Endothelial cell of umbilical vein (primary cell): Measurements from ENCODE around the gene ABCC1. TPM values are rescaled to one million over a fixed set of nuclear protein-coding genes. Genes with fewer than 3 reads are reported as not detected.

Source experiments
- BruUV-seq: library from RNA; stranded (reverse); fragments of 400-500 nt; replicated peaks from 2 replicates; lab custom pipeline; 2021; lab: Mats Ljungman, UMichigan
- CTCF ChIA-PET: fragments of 300-600, 350-600 bp; sonication (Branson Sonifier 250); formaldehyde crosslinking; loops from one replicate; lab custom pipeline; 2021; ENCODE audit warnings: antibody characterized with exemption, inconsistent platforms; lab: Charles Lee
- POLR2A ChIA-PET: fragments of 300-600, 350-600 bp; sonication (Branson Sonifier 250); formaldehyde crosslinking; loops from one replicate; lab custom pipeline; 2021; ENCODE audit warnings: antibody characterized with exemption, inconsistent platforms; lab: Charles Lee
- DNase-seq: peaks from one replicate; pipeline ENCODE4 v3.0.0-alpha.2; 2011; ENCODE audit warnings: low read depth, low spot score
- FAIRE-seq: peaks from 2 replicates; lab custom pipeline; 2011; peaks lifted over from hg19 to GRCh38; lab: Jason Lieb, UNC
- H2AFZ ChIP-seq: 2 replicates; pipeline ENCODE4 v1.6.0; 2012; ENCODE audit warnings: low read depth, low read length, control low read depth, inconsistent platforms
- H3K27ac ChIP-seq: 2 replicates; pipeline ENCODE4 v1.5.1; 2011; ENCODE audit warnings: low read depth, mild to moderate bottlenecking, control low read depth, low read length, moderate library complexity; ENCODE audit not compliant: insufficient read depth
- H3K27me3 ChIP-seq, 2 experiments: 2 replicates each; pipeline versions ENCODE4 v1.6.0 to v1.6.1; 2011; ENCODE audit warnings: low read length in 2 of 2, mixed read lengths in 1 of 2; ENCODE audit not compliant: control insufficient read depth in 2 of 2, insufficient read depth in 2 of 2
- H3K36me3 ChIP-seq, 2 experiments: 2 replicates in 1 of 2; 3 replicates in 1 of 2; pipeline ENCODE4 v1.5.1; 2011; ENCODE audit warnings: low read length in 2 of 2, mild to moderate bottlenecking in 1 of 2, moderate library complexity in 1 of 2; ENCODE audit not compliant: control insufficient read depth in 2 of 2, insufficient read depth in 2 of 2; ENCODE audit errors: extremely low read depth in 1 of 2
- H3K4me1 ChIP-seq: 3 replicates; pipeline ENCODE4 v1.5.1; 2011; ENCODE audit warnings: mild to moderate bottlenecking, low read length; ENCODE audit not compliant: control insufficient read depth, insufficient read depth; ENCODE audit errors: extremely low read depth
- H3K4me2 ChIP-seq: 2 replicates; pipeline ENCODE4 v1.6.1; 2011; ENCODE audit warnings: low read length, control low read depth, mixed read lengths; ENCODE audit not compliant: insufficient read depth
- H3K4me3 ChIP-seq, 3 experiments: fragments of 200-600 bp in 1 of 3; sonication (generic), shearing (Covaris generic) in 1 of 3; replicated peaks in 1 of 3; 2 replicates each; pipeline ENCODE4 v1.5.1; 2011 to 2016; ENCODE audit warnings: control low read depth in 3 of 3, low read length in 3 of 3, mild to moderate bottlenecking in 2 of 3, inconsistent platforms in 1 of 3, low read depth in 1 of 3, moderate library complexity in 1 of 3; ENCODE audit not compliant: insufficient read depth in 1 of 3
- H3K79me2 ChIP-seq: 2 replicates; pipeline ENCODE4 v1.6.0; 2012; ENCODE audit warnings: low read length, inconsistent platforms; ENCODE audit not compliant: control insufficient read depth, insufficient read depth
- H3K9ac ChIP-seq: replicated peaks from 2 replicates; pipeline ENCODE3; 2011; ENCODE audit warnings: low read length, control low read depth; ENCODE audit not compliant: insufficient read depth; ENCODE audit errors: extremely low read depth
- H3K9me1 ChIP-seq: replicated peaks from 3 replicates; pipeline ENCODE4 v1.6.0; 2011; ENCODE audit warnings: mild to moderate bottlenecking, low read length; ENCODE audit not compliant: control insufficient read depth, insufficient read depth; ENCODE audit errors: extremely low read depth
- H3K9me3 ChIP-seq: replicated peaks from 2 replicates; pipeline ENCODE4 v1.5.1; 2012; ENCODE audit warnings: low read length, inconsistent platforms; ENCODE audit not compliant: control insufficient read depth, insufficient read depth
- H4K20me1 ChIP-seq: replicated peaks from 2 replicates; pipeline ENCODE3; 2011; ENCODE audit warnings: mild to moderate bottlenecking, low read length; ENCODE audit not compliant: control insufficient read depth, insufficient read depth; ENCODE audit errors: extremely low read depth
- EZH2 ChIP-seq: IDR thresholded peaks from 2 replicates; pipeline ENCODE4 v1.6.1; 2012; ENCODE audit warnings: borderline replicate concordance, low read depth, mild to moderate bottlenecking, moderate library complexity, low read length, inconsistent platforms; ENCODE audit not compliant: severe bottlenecking
- FOS ChIP-seq: IDR thresholded peaks from 2 replicates; pipeline ENCODE4 v1.6.1; 2011; ENCODE audit warnings: mild to moderate bottlenecking, low read length, moderate library complexity, borderline replicate concordance; ENCODE audit not compliant: insufficient read depth
- GATA2 ChIP-seq: IDR thresholded peaks from 2 replicates; pipeline ENCODE4 v1.7.0; 2011; ENCODE audit warnings: low read depth, mild to moderate bottlenecking, moderate library complexity, mixed read lengths, low read length; ENCODE audit not compliant: insufficient read length, insufficient read depth
- JUN ChIP-seq: IDR thresholded peaks from 2 replicates; pipeline ENCODE4 v1.6.1; 2011; ENCODE audit warnings: borderline replicate concordance, low read depth; ENCODE audit not compliant: insufficient read length, insufficient read depth
- MYC ChIP-seq: IDR thresholded peaks from one replicate; pipeline ENCODE4 v1.6.1; 2011; ENCODE audit warnings: mild to moderate bottlenecking, low read depth, low read length
- POLR2A ChIP-seq: IDR thresholded peaks from 2 replicates; pipeline ENCODE4 v1.6.1; 2012; ENCODE audit warnings: low read depth, mild to moderate bottlenecking, control low read depth, low read length
- POLR2AphosphoS5 ChIP-seq: IDR thresholded peaks from 2 replicates; pipeline ENCODE4 v1.6.1; 2012; ENCODE audit warnings: low read depth, mild to moderate bottlenecking, control low read depth, low read length, moderate library complexity; ENCODE audit not compliant: insufficient read depth
- dilution Hi-C: fragments of 300-500 bp; cut with MboI; formaldehyde crosslinking; loops from one replicate; pipeline ENCODE4 v1.15.0; 2019; ENCODE audit warnings: low sequenced_read_pairs; ENCODE audit not compliant: extremely low pct_ligation_motif_present
- intact Hi-C: fragments of 100-400 bp; cut with micrococcal nuclease; formaldehyde crosslinking; loops from one replicate; pipeline ENCODE4 v1.10.0; 2022
- polyA plus RNA-seq, 4 experiments: library from polyadenylated mRNA; depleted of rRNA in 3 of 4; stranded (reverse) in 3 of 4; unstranded in 1 of 4; fragments of >200 nt; gene quantifications; 2 replicates each; pipeline versions ENCODE4 v1.2.1 to v1.2.3, GENCODE V29; 2011 to 2012; ENCODE audit warnings: missing spikeins in 1 of 4
- total RNA-seq: library from RNA; stranded (reverse); gene quantifications from 2 replicates; pipeline ENCODE4 v1.2.3, GENCODE V29; 2021
- TF ChIP-seq, protein P1 (sequence below), 2 donors: IDR thresholded peaks; 1 replicate in 1 of 2; 2 replicates in 1 of 2; pipeline ENCODE4 v1.5.1; 2011; ENCODE audit warnings: low read length in 2 of 2, mild to moderate bottlenecking in 2 of 2, moderate library complexity in 2 of 2, control low read depth in 1 of 2, inconsistent platforms in 1 of 2, low read depth in 1 of 2; ENCODE audit not compliant: insufficient read depth in 1 of 2; ENCODE audit errors: extremely low read depth in 1 of 2
- TF ChIP-seq, protein P2 (sequence below): IDR thresholded peaks from 2 replicates; pipeline ENCODE4 v1.6.1; 2011; ENCODE audit not compliant: insufficient read depth, insufficient read length

Gene ABCC1
- total and polyA plus RNA-seq, 2 donors (not counting 3 experiments of a cell fraction or from before 2014, with no cell fraction given), result 46.1 to 89.2 TPM

DNA sequence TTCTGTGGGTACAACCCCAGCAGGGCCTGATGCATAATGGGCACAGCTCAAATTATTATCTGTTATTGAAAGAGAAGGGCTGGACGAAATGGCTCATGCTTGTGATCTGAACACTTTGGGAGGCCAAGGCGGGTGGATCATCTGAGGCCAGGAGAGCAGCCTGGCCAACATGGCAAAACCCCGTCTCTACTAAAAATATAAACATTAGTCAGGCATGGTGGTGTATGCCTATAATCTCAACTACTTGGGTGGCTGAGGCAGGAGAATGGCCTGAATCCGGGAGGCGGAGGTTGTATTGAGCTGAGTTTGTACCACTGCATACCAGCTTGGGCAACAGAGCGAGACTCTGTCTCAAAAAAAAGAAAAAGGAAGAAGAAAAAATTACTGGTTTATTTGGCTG is 100.7 kb downstream of the ABCC1 start:
- dilution Hi-C loops, result no loop called here
- Histone ChIP-seq H3K4me2 (no peak overlapping the region), H3K9ac (no peak overlapping the region), H3K4me3 (no peak overlapping the region), H3K9me1 (no peaks in the 10 kb centered on the region), H3K27ac (no peak overlapping the region), H3K27me3 (no peaks in the 10 kb centered on the region), H3K36me3 (peaks cover 22 to 39% of the 10 kb centered on the region in 2 experiments), H3K79me2 (no peaks in the 10 kb centered on the region), H3K9me3 (no peaks in the 10 kb centered on the region), H3K4me1 (peaks cover 6% of the 10 kb centered on the region), H4K20me1 (no peaks in the 10 kb centered on the region), H2AFZ (no peak overlapping the region)
- no TSS peak for BruUV-seq
- ChIA-PET CTCF (no interaction called here), POLR2A (no interaction called here)
- no peak for TF ChIP-seq JUN
- no peak for TF ChIP-seq POLR2A
- no peak for TF ChIP-seq POLR2AphosphoS5
- TF ChIP-seq, protein P1, sequence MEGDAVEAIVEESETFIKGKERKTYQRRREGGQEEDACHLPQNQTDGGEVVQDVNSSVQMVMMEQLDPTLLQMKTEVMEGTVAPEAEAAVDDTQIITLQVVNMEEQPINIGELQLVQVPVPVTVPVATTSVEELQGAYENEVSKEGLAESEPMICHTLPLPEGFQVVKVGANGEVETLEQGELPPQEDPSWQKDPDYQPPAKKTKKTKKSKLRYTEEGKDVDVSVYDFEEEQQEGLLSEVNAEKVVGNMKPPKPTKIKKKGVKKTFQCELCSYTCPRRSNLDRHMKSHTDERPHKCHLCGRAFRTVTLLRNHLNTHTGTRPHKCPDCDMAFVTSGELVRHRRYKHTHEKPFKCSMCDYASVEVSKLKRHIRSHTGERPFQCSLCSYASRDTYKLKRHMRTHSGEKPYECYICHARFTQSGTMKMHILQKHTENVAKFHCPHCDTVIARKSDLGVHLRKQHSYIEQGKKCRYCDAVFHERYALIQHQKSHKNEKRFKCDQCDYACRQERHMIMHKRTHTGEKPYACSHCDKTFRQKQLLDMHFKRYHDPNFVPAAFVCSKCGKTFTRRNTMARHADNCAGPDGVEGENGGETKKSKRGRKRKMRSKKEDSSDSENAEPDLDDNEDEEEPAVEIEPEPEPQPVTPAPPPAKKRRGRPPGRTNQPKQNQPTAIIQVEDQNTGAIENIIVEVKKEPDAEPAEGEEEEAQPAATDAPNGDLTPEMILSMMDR (IDR thresholded peaks at IDR 0.05; ENCODE audit: extremely low read depth in 1 of 2, insufficient read depth in 1 of 2, low read depth in 1 of 2, low read length in 2 of 2), result no peak
- no peak for TF ChIP-seq MYC
- TF ChIP-seq, protein P2, sequence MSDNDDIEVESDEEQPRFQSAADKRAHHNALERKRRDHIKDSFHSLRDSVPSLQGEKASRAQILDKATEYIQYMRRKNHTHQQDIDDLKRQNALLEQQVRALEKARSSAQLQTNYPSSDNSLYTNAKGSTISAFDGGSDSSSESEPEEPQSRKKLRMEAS, result no peak
- no peak for TF ChIP-seq FOS
- no peak for TF ChIP-seq GATA2
- no peak for TF ChIP-seq EZH2
- intact Hi-C loops, result no loop called here
- DNase-seq, result no peak
- FAIRE-seq, result no peak
